Measurements from ENCODE around the gene MFGE8.

The MFGE8 gene

DNA sequence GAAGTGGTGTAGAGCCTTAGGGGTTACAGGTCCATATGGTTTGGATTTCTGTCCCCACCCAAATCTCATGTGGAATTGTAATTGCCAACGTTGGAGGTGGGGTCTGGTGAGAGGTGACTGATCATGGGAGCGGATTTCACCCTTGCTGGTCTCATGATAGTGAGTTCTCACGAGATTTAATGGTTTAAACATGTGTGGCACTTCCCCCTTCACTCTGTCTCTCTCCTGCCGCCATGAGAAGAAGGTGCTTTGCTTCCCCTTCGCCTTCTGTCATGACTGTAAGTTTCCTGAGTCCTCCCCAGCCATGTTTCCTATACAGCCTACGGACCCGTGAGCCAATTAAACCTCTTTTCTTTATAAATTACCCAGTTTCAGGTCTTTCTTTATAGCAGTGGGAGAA is 43.1 kb upstream of the MFGE8 start:
- H3K79me2 ChIP-seq (ENCODE audit: insufficient read depth, low read length): no peaks in the 10 kb centered on the region
- no peak overlapping the region for H3K4me2 ChIP-seq (ENCODE audit: low read length)
- no peak overlapping the region for H2AFZ ChIP-seq (ENCODE audit: low read length)
- no peak overlapping the region for H3K27ac ChIP-seq (ENCODE audit: low read depth, low read length, poor library complexity, severe bottlenecking)
- H3K9me3 ChIP-seq (ENCODE audit: low read length): no peaks in the 10 kb centered on the region
- H4K20me1 ChIP-seq (ENCODE audit: insufficient read depth, low read length): no peaks in the 10 kb centered on the region
- H3F3A ChIP-seq (ENCODE audit: insufficient read depth, low read length): no peaks in the 10 kb centered on the region
- H3K27me3 ChIP-seq (ENCODE audit: insufficient read depth, low read length): peaks cover 3% of the 10 kb centered on the region; the same call in 1 of the 2 replicates
- H3K9me2 ChIP-seq (ENCODE audit: low read depth, low read length): no peaks in the 10 kb centered on the region
- TF ChIP-seq, protein P1, sequence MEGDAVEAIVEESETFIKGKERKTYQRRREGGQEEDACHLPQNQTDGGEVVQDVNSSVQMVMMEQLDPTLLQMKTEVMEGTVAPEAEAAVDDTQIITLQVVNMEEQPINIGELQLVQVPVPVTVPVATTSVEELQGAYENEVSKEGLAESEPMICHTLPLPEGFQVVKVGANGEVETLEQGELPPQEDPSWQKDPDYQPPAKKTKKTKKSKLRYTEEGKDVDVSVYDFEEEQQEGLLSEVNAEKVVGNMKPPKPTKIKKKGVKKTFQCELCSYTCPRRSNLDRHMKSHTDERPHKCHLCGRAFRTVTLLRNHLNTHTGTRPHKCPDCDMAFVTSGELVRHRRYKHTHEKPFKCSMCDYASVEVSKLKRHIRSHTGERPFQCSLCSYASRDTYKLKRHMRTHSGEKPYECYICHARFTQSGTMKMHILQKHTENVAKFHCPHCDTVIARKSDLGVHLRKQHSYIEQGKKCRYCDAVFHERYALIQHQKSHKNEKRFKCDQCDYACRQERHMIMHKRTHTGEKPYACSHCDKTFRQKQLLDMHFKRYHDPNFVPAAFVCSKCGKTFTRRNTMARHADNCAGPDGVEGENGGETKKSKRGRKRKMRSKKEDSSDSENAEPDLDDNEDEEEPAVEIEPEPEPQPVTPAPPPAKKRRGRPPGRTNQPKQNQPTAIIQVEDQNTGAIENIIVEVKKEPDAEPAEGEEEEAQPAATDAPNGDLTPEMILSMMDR (IDR thresholded peaks at IDR 0.05; ENCODE audit: low read length): no peak
- no peak for TF ChIP-seq EZH2 (IDR thresholded peaks at IDR 0.05; ENCODE audit: borderline replicate concordance, low read length)
- no peak overlapping the region for H3K9ac ChIP-seq (ENCODE audit: low read length)
- H3K36me3 ChIP-seq (ENCODE audit: insufficient read depth, low read length): no peaks in the 10 kb centered on the region
- peaks cover 8% of the 10 kb centered on the region for H3K4me1 ChIP-seq (ENCODE audit: insufficient read depth, low read length, severe bottlenecking)
- H3K4me3 ChIP-seq (ENCODE audit: low read depth, low read length, poor library complexity, severe bottlenecking): no peak overlapping the region

DNA sequence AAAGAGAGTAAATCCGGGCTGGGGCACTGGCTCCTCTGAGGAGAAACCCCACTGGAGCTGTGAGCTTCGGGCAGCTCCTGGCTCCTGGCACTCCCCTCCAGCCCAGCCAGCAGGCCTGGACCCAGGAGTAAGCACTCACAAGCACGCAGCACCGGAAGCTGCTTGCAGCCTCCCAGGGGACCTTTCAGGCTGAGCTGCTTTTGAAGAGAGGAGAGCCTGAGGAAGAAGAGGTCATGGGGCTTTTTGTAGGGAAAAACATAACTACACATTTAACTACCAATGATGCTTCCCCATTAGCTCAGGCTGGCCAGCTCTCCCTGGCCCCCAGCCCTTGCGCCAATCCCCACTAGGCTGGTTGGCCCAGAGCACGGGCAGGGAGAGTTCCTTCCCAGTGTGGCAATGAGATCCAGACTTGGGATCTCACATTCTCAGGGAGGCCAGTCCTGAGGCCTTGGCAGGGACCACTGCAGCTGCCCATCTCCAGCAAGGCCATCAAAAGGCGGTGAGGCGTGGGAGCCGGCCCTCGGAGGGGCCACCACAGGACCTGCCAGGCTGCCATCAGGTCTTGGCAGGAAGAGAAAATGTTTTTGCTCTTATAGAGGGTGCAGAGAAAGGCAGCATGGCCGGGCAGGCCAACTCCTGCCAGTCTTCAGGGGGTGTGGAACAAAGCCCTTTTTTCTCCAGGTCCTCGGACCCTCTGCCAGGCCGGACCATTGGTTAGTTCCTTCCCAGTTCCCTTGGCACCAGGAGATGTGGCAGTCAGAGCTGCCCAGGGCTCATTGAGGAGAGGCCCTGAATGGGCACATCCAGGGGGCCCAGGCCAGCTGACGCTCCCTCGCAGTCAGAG is 41.5 kb upstream of the MFGE8 start:
- Histone ChIP-seq H4K20me1 (ENCODE audit: insufficient read depth, low read length) (no peaks in the 10 kb centered on the region), H3K9me2 (ENCODE audit: low read depth, low read length) (no peaks in the 10 kb centered on the region), H3K36me3 (ENCODE audit: insufficient read depth, low read length) (no peaks in the 10 kb centered on the region), H3K9ac (ENCODE audit: low read length) (no peak overlapping the region), H3K27ac (ENCODE audit: low read depth, low read length, poor library complexity, severe bottlenecking) (no peak overlapping the region), H3K4me3 (ENCODE audit: low read depth, low read length, poor library complexity, severe bottlenecking) (no peak overlapping the region), H3K4me1 (ENCODE audit: insufficient read depth, low read length, severe bottlenecking) (peaks cover 8% of the 10 kb centered on the region), H2AFZ (ENCODE audit: low read length) (no peak overlapping the region), H3K79me2 (ENCODE audit: insufficient read depth, low read length) (no peaks in the 10 kb centered on the region), H3F3A (ENCODE audit: insufficient read depth, low read length) (no peaks in the 10 kb centered on the region), H3K9me3 (ENCODE audit: low read length) (no peaks in the 10 kb centered on the region), H3K4me2 (ENCODE audit: low read length) (no peak overlapping the region), H3K27me3 (ENCODE audit: insufficient read depth, low read length) (peaks cover 3% of the 10 kb centered on the region; the same call in 1 of the 2 replicates)
- TF ChIP-seq, protein P1 (IDR thresholded peaks at IDR 0.05; ENCODE audit: low read length): no peak
- TF ChIP-seq EZH2 (IDR thresholded peaks at IDR 0.05; ENCODE audit: borderline replicate concordance, low read length): no peak

DNA sequence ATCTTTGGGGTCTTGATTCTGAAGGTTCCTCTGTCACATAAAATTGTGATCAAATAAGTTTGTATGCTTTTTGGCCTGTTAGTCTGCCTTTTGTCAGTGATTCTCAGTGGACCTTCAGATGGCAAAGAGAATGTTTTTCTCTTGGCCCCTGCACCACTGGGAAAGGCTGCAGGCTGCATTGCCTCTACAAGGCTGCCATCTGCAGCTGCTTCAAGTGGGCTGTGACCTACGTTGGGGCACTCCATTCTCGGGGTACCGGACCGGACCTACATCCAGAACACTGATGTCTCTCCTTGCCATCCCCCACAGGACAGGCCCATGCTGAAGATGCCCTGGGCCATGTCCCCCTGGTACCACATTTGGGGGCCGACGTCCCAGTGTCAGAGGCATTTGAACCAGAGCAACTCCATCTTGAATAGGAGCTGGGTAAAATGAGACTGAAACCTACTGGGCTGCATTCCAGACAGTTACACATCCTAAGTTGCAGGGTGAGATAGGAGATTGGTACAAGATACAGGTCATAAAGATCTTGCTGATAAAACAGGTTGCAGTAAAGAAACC is 37.5 kb upstream of the MFGE8 start:
- Histone ChIP-seq H3K4me3 (ENCODE audit: low read depth, low read length, poor library complexity, severe bottlenecking) (no peak overlapping the region), H4K20me1 (ENCODE audit: insufficient read depth, low read length) (no peaks in the 10 kb centered on the region), H3K36me3 (ENCODE audit: insufficient read depth, low read length) (no peaks in the 10 kb centered on the region), H3K4me2 (ENCODE audit: low read length) (no peak overlapping the region), H3F3A (ENCODE audit: insufficient read depth, low read length) (no peaks in the 10 kb centered on the region), H3K27ac (ENCODE audit: low read depth, low read length, poor library complexity, severe bottlenecking) (no peak overlapping the region), H3K79me2 (ENCODE audit: insufficient read depth, low read length) (no peaks in the 10 kb centered on the region), H2AFZ (ENCODE audit: low read length) (no peak overlapping the region), H3K9me3 (ENCODE audit: low read length) (no peaks in the 10 kb centered on the region), H3K27me3 (ENCODE audit: insufficient read depth, low read length) (peaks cover 3% of the 10 kb centered on the region; the same call in 1 of the 2 replicates), H3K9ac (ENCODE audit: low read length) (no peak overlapping the region), H3K4me1 (ENCODE audit: insufficient read depth, low read length, severe bottlenecking) (peaks cover 8% of the 10 kb centered on the region), H3K9me2 (ENCODE audit: low read depth, low read length) (no peaks in the 10 kb centered on the region)
- TF ChIP-seq, protein P1 (IDR thresholded peaks at IDR 0.05; ENCODE audit: low read length): no peak
- no peak for TF ChIP-seq EZH2 (IDR thresholded peaks at IDR 0.05; ENCODE audit: borderline replicate concordance, low read length)

Data from OCI-LY1 (cell line).